Stomach (tissue), 4 donors: ENCODE measurements around the gene PKP1.

Experiments
- CTCF ChIP-seq, 7 experiments: fragments of 450-650 bp in 4 of 7; fragments of 200-600 bp in 3 of 7; sonication (generic) in 3 of 7; IDR thresholded peaks; one replicate each; pipeline ENCODE4 v1.5.1; 2016 to 2019; ENCODE audit warnings: antibody characterized with exemption in 7 of 7, control low read depth in 2 of 7, mild to moderate bottlenecking in 1 of 7
- EP300 ChIP-seq: sonication (generic); formaldehyde crosslinking; IDR thresholded peaks from one replicate; pipeline ENCODE4 v1.6.1; 2017; ENCODE audit warnings: antibody characterized with exemption

GRCh38 chr1:201376107-201376463, 92.8 kb downstream of the PKP1 start:
- TF ChIP-seq EP300 (no peak), CTCF (IDR thresholded peaks at IDR 0.05) (no peak)
